GM21526 (cell line): Measurements from ENCODE around the gene EXOC3L2.

Source experiments
- ATAC-seq: cut with Tn5 transposase; IDR thresholded peaks from one replicate; pipeline ENCODE4 v1.9.1; 2021; ENCODE audit warnings: moderate library complexity; ENCODE audit not compliant: unreplicated experiment, low FRiP score

Gene EXOC3L2

DNA sequence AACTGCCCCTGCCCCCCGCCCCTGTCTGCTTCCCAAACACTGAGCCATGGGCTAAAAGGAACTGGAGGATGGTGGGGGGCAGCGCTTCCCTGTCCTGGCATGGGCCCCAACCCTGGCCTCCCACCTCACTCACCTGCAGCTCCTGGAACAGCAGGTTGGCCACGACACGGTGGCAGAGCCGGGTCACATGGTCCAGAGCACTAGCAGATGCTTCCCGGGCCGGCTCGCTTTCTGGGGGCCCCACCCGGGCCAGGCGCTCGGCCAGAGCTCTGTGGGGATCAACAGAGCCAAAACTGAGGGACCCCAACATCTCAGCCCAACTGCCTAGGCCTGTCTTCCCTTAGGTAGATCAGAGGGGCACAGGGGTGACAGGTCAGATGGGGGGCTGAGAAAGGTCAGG is 20.6 kb downstream of the EXOC3L2 start:
- ATAC-seq, result no peak

DNA sequence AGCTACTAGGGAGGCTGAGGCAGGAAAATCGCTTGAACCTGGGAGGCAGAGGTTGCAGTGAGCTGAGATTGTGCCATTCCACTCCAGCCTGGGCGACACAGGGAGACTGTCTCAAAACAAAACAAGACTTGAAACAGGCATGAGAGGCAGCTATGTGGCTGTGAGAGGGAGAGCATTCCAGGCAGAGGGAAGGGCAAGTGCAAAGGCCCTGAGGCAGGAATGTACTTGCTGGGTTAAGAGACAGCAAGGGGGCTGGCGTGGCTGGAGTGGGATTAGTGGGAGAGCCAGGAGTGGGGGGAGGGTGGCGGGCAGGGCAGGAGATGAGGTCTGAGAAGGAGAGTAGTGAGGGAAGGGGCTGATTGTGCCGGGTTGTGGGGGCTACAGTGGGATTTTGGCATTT is 21.3 kb downstream of the EXOC3L2 start:
- no peak for ATAC-seq

DNA sequence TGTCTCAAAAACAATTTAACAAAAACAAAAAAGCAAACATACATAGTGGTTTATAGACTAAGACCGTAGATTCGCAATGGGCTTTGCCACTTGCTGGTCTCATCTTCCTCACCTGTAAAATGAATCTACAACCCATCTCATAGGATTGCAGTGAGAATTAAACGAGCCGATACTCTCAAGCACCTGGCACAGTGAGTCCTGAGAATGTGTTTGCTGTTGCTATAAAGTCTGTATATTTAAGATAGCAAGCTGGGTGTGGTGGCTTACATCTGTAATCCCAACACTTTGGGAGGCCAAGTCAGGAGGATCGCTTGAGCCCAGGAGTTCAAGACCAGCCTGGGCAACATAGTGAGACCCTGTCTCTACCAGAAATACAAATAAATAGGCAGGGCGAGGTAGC is 22.5 kb downstream of the EXOC3L2 start:
- ATAC-seq, result no peak

DNA sequence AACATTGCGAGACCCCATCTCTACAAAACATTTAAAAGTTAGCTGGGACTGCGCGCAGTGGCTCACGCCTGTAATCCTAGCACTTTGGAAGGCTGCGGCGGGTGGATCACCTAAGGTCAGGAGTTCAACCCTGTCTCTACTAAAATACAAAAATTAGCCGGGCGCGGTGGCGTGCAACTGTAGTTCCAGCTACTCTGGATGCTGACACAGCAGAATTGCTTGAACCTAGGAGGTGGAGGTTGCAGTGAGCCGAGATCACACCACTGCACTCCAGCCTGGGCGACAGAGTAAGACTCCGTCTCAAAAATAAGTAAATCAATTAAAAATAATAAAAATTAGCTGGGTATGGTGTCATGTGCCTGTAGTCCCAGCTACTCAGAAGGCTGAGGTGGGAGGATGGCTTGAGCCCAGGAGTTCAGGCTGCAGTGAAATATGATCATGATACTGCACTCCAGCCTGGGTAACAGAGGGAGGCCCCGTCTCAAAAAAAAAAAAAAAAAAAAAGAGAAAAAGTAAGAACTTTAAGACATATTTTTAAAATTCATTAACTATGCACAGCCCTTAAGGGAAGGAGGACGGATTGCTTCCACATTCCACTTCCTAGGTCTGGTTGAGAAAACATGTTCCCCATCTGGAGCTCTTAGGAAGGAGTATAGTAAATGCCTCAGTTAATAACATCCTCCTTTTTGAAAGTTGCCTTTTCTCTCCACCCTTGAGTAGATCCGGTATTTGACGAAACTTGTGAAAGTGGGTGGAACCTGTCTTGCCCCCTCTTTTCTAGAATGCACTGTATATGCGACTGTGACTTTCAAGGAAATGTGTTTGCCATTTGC is 26.1 kb downstream of the EXOC3L2 start:
- no peak for ATAC-seq

DNA sequence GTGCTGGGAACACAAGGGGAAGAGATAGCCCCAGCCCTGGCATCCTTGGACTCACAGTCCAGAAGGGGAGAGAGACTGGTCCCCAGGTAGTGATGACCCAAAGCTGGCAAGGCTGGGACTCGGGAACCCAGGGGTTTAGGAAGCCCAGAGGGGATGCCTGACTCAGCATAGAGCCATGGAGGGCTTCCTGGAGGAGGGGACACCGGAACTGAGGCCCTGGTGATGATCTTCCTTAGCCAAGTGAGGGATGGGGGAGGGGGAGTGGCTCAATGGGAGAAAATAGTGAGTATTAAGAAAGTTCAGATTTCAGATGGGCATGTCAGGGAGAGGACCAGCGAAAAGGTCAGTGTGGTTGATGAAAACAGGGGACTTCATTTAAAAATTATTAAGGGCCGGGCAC is 26.8 kb downstream of the EXOC3L2 start:
- no peak for ATAC-seq

DNA sequence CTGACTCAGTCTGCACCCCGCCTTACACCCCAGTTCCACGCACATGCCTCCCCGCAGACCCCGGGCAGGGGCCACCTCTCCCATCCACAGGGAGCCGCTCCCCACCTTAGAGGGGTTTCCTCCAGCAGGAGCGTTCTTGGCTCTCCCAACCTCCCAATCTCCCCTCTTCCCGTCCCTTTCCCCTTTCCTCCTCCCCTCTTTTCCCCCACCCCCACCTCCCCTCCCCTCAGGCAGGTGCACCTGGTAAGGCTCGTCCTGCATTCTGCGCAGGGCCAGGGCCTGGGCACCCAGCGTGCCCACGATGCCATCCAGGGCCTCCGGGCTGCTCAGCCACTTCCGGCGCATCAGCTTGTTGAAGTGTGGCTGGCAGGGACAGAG is 27.3 kb downstream of the EXOC3L2 start:
- no peak for ATAC-seq

DNA sequence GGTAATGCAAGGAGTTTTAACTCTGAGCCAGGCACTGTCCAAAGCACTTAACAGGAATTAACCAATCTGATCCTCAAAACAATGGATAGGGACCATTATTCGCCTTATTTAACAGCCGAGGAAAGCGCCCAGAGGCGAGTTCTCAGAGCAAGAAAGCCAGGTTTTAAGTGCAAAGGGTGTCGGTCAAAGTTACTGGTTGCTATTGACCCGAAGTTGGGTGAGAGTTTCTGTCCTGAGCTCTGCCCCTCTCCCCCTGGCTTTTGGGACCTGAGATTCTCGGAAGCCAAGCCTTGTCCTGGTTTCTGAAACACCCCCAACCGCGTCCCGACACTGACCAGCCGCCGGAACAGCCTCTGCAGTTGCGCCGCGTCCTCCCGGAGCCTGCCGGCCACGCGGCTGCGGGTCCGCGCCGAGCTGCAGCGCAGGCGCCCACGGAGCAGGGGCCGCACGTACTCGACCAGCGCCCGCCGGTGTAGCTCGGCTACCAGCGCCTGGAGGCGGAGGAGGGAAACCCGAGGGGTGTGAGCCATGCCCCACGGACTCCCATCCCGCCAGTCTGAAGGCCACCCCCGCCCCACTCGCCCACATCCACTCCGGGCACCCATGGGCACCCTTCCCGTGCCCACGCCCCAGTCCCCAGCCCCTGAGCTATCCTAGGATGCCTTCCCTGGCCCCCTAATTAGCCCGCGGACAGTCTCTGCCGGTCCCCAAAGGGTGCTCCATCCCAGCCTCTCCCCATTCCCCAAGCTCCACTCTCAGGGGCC is 27.8 kb downstream of the EXOC3L2 start:
- ATAC-seq, result no peak

DNA sequence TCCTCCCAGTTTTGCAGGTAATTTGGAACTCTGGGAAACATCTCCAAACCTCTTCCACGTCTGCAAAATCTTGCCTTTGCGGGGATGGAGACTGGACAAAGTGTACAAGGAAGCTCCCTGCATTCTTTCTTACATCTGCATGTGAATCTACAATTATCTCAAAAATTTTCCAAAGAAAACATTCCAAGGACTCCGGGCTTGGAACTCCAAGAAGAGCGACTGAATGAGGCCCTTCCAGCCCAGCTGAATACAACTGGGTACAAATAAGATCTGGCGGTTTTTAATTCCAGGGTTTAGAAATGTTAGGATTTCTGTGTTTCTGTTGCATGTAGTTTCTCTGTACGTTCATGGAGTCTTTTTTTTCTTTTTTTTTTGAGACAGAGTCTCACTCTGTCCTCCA is 28.5 kb downstream of the EXOC3L2 start:
- ATAC-seq, result no peak

DNA sequence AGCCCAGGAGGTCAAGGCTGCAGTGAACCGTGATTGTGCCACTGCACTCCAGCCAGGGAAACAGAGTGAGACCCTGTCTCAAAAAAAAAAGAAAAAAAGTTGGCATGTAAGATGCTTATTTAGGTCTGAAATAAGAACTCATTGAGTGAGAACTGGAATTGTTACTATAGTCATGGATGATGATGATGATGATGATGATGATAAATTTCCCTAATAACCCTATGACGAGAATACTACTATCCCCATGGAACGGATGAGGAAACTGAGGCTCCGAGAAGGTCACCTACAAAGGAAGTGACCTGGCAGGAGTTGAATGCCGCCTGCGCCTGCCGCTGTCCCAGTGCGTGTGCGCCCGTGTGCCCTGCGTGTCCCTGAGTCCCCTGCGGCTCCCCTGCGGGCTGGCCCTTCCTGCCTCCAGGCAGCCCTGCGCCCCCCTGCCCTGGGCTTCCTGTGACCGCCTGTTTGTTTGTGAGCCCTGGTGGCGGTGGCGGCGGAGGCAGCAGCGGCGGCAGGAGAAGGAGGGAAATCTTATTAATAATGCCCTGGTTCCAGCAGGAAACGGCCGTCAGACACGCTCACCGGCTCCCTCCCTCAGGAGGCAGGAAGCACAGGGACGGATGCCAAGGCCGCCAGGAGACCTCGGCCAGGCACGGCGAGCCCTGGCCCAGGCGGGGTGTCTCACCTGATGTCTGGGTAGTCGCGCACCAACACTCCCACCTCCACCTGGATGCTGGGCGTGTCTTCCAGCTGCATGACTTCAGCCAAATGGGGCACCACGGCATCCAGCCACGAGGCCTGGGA is 29.6 kb downstream of the EXOC3L2 start:
- ATAC-seq, result no peak

DNA sequence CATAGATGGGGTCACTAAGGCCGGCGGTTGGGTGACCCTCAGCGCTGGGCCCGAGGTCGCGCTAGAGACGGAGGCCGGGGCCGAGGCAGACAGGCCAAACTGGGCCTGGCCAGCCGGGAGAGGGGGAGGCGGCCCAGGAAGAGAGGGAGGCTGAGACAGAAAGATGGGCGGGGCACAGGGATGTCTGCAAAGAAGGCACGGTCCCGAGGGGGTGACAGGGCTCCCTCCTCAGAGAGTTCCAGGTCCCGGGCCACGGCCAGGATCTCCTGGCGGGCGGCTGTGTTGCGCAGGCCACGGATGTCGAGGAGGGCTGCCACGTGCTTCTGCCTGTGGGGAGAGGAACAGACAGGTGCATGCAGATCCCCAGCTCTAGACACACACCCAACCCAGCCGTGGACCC is 32.2 kb downstream of the EXOC3L2 start:
- ATAC-seq, result no peak

DNA sequence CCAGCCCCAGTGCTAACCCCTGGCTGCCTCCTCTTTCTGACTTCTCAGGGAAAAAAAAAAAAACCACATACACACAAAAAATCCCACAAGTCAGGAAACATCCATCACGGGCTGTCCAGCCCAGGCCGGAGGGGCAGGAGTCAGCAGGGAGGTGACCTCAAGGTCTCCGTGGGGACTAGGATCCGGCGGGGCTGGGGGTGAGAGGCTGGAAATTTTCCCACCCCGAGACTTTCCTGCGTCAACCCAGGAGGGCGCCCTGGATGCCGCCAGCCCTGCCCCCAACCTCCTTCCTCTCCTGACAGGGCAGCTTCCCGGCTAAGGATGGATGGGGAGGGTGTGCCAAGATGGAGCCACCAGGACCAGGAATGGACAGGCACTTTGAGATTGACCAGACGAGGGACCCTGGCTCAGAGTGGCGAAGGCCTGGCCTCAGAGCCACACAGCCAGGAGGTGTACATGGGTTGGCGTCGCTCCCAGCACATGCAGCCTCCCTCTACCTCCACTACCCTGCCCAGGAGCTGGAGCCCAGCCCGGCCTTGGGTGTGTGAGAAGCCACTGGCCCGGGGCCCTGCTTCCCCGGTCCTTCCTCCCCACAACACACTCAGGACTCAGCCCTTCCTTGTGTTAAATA is 33.3 kb downstream of the EXOC3L2 start:
- no peak for ATAC-seq

DNA sequence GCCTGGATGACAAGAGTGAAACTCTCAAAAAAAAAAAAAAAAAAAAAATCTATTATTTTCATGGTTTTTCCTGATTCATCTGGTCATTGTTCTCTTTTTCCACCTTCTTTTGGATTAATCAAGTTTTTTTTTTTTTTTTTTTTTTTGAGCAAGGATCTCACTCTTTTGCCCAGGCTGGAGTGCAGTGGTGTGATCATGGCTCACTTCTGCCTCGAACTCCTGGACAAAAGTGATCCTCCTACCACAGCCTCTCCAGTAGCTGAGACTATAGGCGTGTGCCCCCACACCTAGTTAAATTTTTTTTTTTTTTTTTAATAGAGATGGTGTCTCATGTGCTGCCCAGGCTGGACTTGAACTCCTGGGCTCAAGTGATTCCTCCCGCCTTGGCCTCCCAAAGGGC is 38.9 kb downstream of the EXOC3L2 start:
- no peak for ATAC-seq

DNA sequence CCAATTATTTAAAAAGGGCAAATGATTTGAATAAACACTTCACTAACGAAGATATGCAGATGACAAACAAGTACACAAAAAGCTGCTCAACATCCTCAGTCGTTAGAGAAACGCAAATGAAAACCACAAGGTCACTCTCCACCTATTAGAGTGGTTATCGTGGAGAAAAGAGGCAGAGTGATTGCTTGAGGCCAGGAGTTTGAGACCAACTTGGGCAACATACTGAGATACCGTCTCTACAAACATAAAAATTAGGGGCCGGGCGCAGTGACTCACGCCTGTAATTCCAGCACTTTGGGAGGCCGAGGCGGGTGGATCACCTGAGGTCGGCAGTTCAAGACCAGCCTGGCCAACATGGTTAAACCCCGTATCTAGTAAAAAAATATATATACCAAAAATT is 39.4 kb downstream of the EXOC3L2 start:
- ATAC-seq, result no peak

DNA sequence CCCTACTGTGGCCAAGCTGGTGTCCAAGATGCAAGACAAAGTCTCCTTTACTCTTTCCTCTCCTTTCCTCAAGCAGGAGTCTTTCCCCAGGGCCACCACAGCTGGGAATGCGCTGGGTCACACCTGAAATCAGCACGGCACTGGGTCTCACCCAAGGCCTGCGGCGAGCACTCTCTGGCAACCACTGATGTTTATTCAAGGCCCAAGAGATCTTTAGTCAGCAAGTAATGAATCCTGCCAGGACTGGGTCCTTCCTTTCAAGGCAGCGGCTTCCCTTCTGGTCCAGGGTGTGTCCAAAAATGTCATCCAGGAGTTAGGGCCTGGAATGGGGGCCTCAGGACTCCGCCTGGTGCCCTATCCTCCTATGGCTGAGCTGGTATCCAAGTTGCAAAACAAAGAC is 42.6 kb downstream of the EXOC3L2 start:
- no peak for ATAC-seq

DNA sequence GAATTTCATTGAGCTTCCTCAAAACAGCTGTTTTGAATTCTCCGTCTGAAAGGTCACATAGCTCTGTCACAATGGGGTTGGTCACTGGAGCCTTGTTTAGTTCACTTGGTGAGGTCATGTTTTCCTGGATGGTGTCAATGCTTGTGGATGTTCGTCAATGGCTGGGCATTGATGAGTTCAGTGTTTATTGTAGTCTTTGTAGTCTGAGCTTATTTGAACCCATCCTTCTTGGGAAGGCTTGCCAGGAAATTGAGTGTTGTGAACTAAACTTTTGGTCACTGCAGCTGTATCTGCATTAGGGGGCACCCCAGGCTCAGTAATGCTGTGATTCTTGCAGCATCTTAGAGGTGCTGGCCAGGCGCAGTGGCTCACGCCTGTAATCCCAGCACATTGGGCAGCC is 44.6 kb downstream of the EXOC3L2 start:
- ATAC-seq, result no peak

DNA sequence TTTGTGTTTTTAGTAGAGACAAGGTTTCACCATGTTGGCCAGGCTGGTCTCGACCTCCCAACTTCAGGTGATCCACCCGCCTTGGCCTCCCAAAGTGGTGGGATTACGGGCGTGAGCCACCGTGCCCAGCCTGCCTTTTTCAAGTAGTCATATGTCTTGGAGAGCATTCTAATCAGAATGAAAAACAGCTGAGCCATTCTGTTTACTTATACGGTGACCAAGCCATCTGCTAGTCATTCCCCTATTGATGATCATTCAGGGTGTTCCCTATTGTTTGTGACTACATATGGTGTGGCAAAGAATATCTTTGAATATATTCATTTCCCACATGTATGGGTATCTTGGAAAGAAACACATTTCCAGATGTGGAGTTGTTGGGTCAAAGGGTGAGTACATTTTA is 49.4 kb downstream of the EXOC3L2 start:
- ATAC-seq, result no peak

DNA sequence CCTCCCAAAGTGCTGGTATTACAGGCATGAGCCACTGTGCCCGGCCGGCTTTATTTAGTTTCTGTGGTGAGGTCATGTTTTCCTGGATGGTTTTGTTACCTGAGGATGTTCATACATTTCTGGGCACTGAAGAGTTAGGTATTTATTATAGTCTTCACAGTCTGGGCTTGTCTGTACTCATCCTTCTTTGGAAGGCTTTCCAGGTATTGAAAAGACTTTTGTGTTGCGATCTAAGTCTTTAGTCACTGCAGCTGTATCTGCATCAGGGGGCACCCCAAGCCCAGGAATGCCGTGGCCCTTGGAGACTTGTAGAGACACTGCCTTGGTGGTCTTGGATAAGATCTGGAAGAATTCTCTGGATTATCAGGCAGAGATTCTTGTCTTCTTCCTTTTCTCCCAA is 53.8 kb downstream of the EXOC3L2 start:
- no peak for ATAC-seq

DNA sequence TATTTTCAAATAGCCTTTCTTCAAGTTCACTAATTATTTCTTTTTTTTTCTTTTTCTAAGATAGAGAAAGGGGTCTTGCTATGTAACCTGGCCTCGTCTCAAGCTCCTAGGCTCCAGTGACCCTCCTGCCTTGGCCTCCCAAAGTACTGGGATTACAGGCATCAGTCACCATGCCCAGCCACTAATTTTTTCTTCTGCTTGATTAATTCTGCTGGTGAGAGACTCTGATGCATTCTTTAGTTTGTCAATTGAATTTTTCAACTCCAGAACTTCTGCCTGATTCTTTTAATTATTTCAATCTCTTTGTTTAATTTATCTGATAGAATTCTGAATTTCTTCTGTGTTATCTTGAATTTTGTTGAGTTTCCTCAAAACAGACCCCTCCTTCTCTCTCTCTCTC is 55.2 kb downstream of the EXOC3L2 start:
- no peak for ATAC-seq

DNA sequence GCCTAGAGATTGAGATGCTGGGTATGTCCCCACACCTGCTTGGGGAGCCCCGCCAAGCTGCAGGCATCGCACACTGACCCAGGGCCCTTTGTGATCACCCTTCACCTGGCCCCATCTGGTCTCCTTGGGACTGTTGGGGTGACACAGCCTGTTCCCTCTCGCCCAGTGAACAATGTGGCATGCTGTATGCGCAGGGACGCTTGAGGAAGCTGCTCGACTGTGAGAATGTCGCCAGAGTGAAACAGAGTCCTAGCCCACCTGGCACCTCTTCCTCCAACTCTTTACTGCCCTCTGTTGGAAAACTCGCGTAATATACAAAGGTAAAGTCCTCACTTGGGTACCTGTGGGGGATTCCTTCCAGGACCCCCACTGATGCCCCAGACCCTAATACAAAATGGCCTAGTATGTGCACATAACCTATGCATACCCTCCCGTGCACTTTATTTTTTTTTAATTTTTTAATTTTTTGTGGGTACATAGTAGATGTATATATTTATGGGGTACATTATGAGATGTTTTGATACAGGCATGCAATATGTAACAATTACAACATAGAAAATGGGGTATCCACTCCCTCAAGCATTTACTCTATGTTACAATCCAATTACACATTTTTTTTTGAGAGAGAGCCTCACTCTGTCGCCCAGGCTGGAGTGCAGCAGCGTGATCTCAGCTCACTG is 57.6 kb downstream of the EXOC3L2 start:
- ATAC-seq, result no peak
